HG03159 (cell line): ENCODE data around the gene PNMA6E.

ENCODE experiments used
- ATAC-seq: cut with Tn5 transposase; IDR thresholded peaks from one replicate; pipeline ENCODE4 v1.9.1; 2021; ENCODE audit warnings: mild to moderate bottlenecking, moderate library complexity; ENCODE audit not compliant: unreplicated experiment

The PNMA6E gene

GRCh38 chrX:153401133-153401764, at the start of gene PNMA6E:
Gene PNMA6E, minus strand, starts transcription at chrX:153401350. Its CDS starts 2,501 bp downstream, at chrX:153398849.
- no peak for ATAC-seq

DNA sequence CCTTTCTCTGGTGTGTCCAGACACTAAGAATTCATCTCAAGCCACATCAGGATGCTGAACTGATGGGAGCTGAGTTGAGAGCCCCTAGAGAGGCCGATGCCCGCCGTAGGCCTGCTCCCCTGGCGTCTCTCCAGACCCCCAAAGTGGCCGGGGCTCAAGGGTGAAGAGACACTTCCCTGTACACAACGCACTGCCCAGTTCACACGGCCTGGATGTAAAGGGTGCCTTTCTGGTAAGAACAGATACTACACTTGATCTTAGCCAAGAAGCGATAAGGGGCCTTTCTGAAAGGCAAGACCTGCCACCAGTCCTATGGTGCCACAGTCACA, 49.8 kb upstream of the PNMA6E start:
- no peak for ATAC-seq

- no peak for ATAC-seq
Measured at GRCh38 chrX:153450114-153450948, 49.2 kb upstream of the PNMA6E start.

DNA sequence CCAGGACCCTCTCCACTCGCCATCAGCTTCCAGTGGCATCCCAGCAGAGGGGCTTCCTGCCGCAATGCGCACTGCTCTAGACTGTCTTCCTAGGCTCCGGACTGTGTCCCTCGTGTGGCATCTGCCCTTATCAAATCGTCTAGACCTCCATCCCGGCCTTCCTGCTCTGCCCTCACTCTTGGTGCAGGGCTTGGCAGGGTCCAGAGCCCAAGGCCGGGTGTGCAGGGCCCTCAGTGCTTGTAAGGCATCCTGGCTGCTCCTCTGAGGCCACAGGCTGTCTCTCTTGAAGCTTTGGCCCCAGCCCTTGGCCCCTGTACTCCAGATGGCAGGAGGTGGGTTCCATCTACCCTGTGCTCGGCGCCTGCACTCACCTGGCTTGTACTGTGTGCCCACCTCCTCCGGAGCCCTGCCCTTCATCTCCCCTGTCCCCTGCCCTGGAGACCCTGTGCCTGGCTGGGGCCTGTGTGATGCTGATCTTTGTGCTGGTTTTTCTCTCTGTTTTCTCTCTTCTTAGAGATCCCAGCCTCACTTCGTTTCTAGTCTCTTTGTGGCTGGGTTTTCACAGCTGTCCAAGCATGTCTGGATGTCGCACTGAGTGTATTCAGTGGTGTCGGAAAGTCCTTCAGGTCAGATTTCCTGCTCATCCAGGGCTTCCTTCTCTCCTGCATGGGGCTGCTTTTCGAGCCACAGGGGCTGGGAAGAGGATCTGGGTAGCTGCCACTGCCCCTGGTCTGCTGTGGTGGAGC, 48.4 kb upstream of the PNMA6E start:
- no peak for ATAC-seq

- no peak for ATAC-seq
Measured at GRCh38 chrX:153448556-153449367, 47.6 kb upstream of the PNMA6E start.

DNA sequence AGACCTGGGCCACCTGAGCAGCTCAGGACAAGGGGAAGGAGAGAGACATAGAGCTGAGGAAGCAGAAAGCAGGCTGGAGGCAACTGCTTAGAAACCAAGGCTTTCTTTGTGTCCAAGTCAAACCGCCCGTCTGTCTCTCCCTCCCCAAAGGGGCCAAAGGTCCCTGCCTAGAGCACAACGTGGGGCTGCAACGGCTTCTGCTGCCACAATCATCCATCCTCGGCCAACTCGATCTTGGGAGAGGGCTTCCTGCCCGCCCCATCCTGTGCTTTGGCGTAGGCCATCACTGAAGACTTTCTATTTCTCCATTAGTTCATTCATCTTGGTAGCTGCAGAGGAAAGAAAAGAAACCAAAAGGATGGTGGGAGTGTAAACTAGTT, 46.4 kb upstream of the PNMA6E start:
- ATAC-seq: no peak

- ATAC-seq: no peak
Measured at GRCh38 chrX:153446950-153447580, 45.9 kb upstream of the PNMA6E start.

DNA sequence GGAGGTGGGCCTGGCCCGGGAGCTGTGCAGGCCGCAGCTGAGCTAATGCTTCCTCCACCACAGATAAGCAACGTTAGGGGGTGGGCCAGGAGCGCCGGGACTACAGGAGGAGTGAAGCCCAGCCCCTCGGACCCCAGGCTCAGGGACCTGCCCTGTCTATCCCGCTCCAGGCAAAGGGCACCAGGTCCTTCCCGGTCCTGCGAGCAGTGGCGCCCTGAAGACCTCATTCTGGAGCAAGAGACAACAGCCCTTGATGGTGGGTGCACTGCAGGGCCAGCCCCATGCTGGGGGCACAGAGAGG, 45.4 kb upstream of the PNMA6E start:
- ATAC-seq: no peak

DNA sequence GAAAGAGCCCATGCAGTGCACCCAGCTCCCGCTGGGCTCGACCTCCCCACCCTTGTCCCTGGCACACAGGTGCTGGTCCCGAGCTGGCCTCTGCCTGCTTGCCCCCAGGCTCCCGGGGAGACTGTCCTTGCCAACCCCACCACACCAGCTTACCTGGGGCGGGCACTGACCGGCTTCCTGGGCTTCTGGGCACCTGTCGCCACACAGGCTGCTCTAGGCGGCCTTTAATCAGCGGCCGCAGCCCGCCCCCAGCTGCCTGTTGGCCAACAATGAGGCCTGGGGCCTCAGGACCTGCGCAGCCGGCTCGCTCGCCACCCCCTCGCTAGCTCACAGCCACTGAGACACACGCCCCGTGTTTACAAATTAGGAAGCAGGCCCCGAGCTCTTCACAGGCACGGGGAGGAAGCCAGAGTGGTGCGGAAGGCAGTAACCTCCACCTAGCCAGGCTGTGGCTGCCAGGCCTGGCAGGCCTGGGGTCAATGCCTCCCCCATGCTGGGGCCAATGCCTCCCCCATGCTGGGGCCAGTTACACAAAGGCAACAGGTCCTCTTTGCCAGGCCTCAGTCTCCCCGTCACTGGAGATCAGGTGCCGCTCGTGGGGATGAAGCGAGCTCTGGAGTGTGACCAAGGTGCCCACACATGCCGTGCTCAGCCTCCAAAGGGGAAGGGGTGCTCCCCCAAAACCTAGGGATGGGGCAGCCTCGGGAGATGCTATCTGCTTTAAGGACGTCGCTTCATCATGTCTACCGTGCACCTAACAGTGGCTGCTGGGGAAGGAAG, 44.9 kb upstream of the PNMA6E start, which contains the start of gene TREX2:
TSS of gene TREX2 (minus strand) at position 201 of the 780 bp plus-strand sequence. CDS start 626 bp downstream, outside the sequence.
- no peak for ATAC-seq

- no peak for ATAC-seq
Measured at GRCh38 chrX:153445106-153445855, 44.1 kb upstream of the PNMA6E start.

DNA sequence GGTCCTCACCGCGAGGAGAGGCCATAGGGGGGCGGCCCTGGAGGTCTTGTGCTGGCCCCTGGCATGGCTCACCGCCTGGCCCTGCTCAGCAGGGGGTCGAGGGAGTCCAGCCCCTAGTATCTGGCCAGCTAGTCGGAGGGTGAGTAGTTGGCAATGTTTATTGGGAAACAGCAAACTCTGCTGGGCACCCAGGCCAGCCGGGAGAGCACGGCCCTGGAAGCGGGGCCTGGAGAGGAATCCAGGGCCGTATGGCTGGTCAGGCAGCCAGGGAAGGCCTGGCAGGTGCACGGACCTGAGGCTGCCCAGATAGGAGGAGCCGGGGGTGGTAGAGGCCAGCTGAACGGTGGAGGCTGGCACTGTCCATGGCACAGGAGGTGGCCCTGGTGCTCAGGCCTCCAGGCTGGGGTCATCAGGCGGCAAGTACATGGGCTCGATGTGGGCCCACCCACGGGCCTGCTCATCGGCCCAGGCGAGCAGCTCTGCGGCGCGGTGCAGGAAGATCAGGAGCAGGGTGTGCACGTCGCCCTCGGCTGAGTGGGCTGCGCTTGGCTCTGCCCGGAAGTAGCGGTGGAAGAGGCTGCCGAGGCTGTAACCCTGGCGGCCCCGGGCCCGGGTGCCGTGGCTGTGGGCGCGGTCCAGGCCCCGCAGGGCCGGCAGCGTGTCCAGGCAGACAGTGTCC, 43.3 kb upstream of the PNMA6E start:
- ATAC-seq: no peak

DNA sequence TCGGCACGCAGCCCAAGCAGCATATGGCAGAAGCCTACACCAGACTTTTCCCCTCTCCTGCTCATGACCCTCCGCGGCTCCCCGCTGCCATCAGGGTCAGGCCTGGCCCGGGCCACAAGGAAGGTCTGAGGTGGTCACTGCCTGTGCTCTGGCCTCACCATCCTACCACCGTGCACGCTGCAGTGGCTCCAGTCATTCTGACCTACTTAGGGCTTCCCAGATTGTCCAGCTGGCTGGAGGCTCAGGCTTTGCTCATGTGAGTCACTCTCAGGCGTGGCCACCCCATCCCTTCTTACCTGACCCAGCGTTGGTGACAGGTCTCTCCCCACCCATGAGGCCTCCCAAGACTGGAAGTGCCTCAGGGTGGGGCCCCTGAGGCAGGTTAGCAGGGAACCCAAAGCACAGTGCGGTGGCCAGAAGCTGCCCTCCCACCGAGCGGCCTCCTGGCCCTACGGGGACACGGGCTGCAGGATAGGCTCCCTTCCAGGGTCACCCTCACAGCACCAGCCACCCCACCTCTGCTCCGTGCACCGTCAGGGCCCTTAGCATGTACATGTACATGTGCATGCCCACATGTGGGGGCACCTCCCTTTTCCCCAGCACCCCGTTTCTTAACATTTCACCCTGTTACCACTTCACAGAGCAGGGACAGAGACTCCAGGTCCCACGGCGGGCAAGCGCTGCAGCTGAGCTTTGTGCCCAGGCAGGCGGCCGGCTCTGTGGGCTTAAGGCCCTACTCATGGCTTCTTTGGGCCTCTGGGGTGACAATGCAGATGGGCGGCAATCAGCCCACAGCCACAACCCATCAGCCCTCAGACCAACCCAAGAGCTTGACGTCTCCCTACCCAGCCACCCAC, 42.6 kb upstream of the PNMA6E start:
- ATAC-seq: no peak

DNA sequence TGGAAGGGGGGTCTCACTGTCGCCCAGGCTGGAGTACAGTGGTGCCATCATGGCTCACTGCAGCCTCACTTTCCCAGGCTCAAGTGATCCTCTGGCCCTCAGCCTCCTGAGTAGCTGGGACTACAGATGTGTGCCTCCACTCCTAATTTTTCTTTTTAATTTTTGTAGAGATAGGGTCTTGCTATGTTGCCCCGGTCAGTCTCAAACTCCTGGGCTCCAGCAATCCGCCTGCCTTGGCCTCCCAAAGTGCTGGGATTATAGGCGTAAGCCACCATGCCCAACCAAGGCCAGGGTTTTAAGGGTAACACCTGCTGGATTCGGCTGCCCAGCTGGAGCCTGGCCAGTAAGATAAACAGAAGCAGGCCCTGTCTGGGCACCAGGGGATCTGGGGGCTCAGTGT, 41.3 kb upstream of the PNMA6E start:
- ATAC-seq: no peak

GRCh38 chrX:153441981-153442380, 40.8 kb upstream of the PNMA6E start:
- no peak for ATAC-seq

DNA sequence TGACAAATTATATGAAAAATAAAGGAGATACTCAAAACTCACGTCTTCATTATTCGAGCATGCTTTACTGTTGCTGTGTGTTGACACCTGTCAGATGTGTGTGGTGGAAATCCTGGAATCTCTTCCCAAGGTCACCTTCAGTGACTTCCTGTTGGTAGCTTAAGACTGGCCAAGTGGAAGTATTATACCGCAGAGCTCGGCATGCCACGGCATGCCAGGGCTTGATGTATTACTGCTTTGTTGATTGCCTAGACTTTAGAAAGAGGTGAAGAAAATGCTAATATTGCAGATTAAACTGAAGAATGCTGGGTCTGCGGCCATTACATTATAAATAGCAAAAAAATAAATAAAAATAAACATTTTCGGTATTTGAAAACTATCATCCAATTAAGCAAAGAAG, 40.1 kb upstream of the PNMA6E start:
- ATAC-seq: no peak

- no peak for ATAC-seq
Measured at GRCh38 chrX:153440556-153441135, 39.5 kb upstream of the PNMA6E start.

DNA sequence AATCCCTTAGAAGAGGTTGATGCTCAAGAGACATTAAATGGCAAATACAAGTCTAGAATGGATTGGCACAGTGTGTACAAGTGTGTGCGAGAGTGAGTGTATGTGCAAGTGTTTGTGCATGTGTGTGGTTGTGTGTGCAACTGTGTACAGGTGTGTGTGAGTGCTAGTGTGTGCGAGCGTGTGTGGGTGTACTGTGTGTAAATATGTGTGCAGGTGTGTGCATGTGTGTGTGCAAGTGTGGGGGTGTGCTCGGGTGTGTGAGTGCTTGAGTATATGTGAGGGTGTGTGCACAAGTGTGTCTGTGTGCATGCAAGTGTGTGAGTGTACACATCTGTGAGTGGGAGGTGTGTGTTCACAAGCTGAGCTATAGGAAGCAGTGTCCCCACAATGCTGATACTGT, 38.8 kb upstream of the PNMA6E start:
- ATAC-seq: no peak
